GM10266 (cell line): ENCODE results near the gene TTC21A.

Experiments
- DNase-seq: peaks from one replicate; pipeline ENCODE4 v3.0.0; 2012; ENCODE audit errors: extremely low spot score
- CTCF ChIP-seq: IDR thresholded peaks from 2 replicates; pipeline ENCODE4 v1.5.1; 2012; ENCODE audit warnings: mild to moderate bottlenecking, low read depth; ENCODE audit not compliant: control insufficient read depth, insufficient read depth; ENCODE audit errors: missing control alignments

The TTC21A gene

GRCh38 chr3:39186692-39187151, 79.2 kb downstream of the TTC21A start:
- TF ChIP-seq CTCF = no peak
- no peak for DNase-seq

- no peak for TF ChIP-seq CTCF
- no peak for DNase-seq
Observed at GRCh38 chr3:39187372-39188155, 80.1 kb downstream of the TTC21A start.
